ENCODE results near the gene ZNF701. TPM values are rescaled to one million over a fixed set of nuclear protein-coding genes. Genes with fewer than 3 reads are reported as not detected.
A peak's percentile ranks its signal among the peaks of the same experiment; 100 is the strongest.
"Not testable (repeated sequence)": the region's sequence is repeated elsewhere in the genome, so short reads cannot be mapped to it uniquely, and the experiment has no call there.

The ZNF701 gene
- polyA plus RNA-seq, 1 experiment = 3.8 TPM

DNA sequence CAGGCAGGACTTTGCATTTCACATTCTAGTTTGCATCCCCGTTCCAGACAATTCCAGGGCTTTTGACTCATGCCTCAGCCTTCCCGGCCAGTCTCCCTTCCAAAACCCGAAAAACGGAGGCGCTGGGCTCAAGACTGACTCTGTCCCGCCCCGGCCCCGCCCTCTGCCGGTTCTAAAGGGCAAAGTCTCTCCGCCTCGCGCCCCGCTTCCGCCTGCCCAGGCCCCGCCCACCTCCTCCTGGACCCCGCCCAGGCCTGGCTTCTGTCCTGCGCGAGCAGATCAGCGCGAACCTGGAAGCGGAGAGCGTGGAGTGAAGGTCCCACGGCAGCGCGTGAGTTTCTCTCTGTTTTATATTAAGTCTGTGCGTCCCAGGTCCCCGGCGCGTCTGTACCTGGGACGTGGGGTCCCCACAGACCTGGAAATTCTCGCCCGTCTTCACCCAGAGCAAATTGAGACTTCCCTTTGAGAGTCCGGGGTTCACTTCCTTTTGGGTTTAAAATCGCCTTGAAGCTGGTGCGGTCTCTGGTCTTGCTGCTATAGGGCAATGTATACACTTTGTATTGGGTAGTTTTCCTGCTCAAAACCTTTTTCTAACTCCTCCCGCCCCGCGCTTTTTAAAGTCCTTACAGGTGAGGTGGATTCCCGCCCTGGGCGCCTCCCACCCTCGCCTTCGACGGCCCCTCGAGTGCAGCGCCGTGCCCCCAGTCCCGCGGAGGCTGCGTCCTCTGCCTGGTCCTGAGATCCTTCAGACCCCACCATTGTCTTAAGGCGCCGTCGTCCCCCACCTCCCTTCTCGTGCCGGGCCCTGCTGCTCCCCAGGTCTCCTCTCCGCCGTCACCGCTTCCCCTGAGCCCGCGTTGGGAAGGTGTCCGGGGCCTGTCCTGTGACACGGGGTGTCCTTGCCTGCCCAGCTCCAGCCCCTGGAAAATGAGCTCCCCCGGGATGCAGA lies 31.2 kb downstream of the ZNF701 start:
- Histone ChIP-seq H3K36me3 (ENCODE audit: control insufficient read depth, insufficient read depth, low read length) (no peaks in the 10 kb centered on the region), H3K27me3 (ENCODE audit: control insufficient read depth, insufficient read depth, low read length) (no peaks in the 10 kb centered on the region), H3K4me3 (ENCODE audit: low read depth, low read length) (peak overlapping the region; percentile 74)
- DNase-seq (ENCODE audit: low read depth) = peak; percentile 54
- ChIA-PET POLR2A (no interaction called here), CTCF (interaction anchor here (0.6 kb wide), 1 partner anchor 191 kb away, joined by 3 read pairs; no protein-coding TSS in a partner anchor)
- TF ChIP-seq CTCF (IDR thresholded peaks at IDR 0.05; ENCODE audit: insufficient read depth, low read depth, low read length) = peak; percentile 51; the same call in 1 of the 2 replicates

GRCh38 chr19:52601974-52602366 lies 31.9 kb downstream of the ZNF701 start:
- peak; percentile 29; the same call in 1 of the 2 replicates for TF ChIP-seq CTCF (IDR thresholded peaks at IDR 0.05; ENCODE audit: insufficient read depth, low read depth, low read length)
- CTCF ChIA-PET; H3K27me3 ChIP-seq (ENCODE audit: control insufficient read depth, insufficient read depth, low read length); DNase-seq (ENCODE audit: low read depth); H3K36me3 ChIP-seq (ENCODE audit: control insufficient read depth, insufficient read depth, low read length); POLR2A ChIA-PET: not testable (repeated sequence)
- H3K4me3 ChIP-seq (ENCODE audit: low read depth, low read length) = peak overlapping the region; percentile 74

- POLR2A ChIA-PET = interaction anchor here (0.6 kb wide), 1 partner anchor 499 kb away, joined by 3 read pairs; no protein-coding TSS in a partner anchor
- CTCF ChIA-PET = no interaction called here
- no peak for DNase-seq (ENCODE audit: low read depth)
- Histone ChIP-seq H3K36me3 (ENCODE audit: control insufficient read depth, insufficient read depth, low read length) (no peaks in the 10 kb centered on the region), H3K27me3 (ENCODE audit: control insufficient read depth, insufficient read depth, low read length) (no peaks in the 10 kb centered on the region), H3K4me3 (ENCODE audit: low read depth, low read length) (no peak overlapping the region)
- no peak for TF ChIP-seq CTCF (IDR thresholded peaks at IDR 0.05; ENCODE audit: insufficient read depth, low read depth, low read length)
Observed at GRCh38 chr19:52602941-52603340, 32.9 kb downstream of the ZNF701 start.

DNA sequence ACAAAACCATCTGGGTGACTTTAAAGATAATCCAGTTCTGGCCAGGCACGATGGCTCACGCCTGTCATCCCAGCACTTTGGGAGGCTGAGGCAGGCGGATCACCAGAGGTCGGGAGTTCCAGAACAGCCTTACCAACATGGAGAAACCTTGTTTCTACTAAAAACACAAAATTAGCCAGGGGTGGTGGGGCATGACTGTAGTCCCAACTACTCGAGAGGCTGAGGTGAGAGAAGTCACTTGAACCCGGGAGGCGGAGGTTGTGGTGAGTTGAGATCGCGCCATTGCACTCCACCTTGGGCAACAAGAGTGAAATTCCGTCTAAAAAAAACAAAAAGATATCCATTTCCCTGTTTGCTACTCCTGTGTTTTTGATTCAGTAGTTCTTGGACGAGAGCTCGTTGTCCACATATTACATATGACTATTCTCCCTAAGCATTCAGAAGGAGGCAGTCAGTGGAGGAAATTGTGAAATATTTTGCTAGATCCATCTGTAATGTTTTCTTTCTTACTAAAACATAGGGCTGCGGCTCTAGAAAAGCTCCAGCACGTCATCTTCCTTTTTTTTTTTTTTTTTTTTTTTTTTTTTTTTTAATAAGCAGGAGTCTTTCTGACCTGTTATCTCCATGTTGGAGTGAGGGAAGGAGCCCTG lies 33.6 kb downstream of the ZNF701 start:
- no peak overlapping the region for H3K4me3 ChIP-seq (ENCODE audit: low read depth, low read length)
- TF ChIP-seq CTCF (IDR thresholded peaks at IDR 0.05; ENCODE audit: insufficient read depth, low read depth, low read length) = no peak
- ChIA-PET POLR2A (interaction anchor here (0.6 kb wide), 2 partner anchors 30 to 39 kb away, joined by 3 to 6 read pairs; no protein-coding TSS in a partner anchor), CTCF (no interaction called here)
- H3K36me3 ChIP-seq (ENCODE audit: control insufficient read depth, insufficient read depth, low read length) = no peaks in the 10 kb centered on the region
- DNase-seq (ENCODE audit: low read depth) = no peak
- H3K27me3 ChIP-seq (ENCODE audit: control insufficient read depth, insufficient read depth, low read length) = no peaks in the 10 kb centered on the region

- DNase-seq (ENCODE audit: low read depth) = no peak
- TF ChIP-seq CTCF (IDR thresholded peaks at IDR 0.05; ENCODE audit: insufficient read depth, low read depth, low read length) = no peak
- POLR2A ChIA-PET = no interaction called here
- Histone ChIP-seq H3K27me3 (ENCODE audit: control insufficient read depth, insufficient read depth, low read length) (no peaks in the 10 kb centered on the region), H3K4me3 (ENCODE audit: low read depth, low read length) (no peak overlapping the region), H3K36me3 (ENCODE audit: control insufficient read depth, insufficient read depth, low read length) (peaks cover 6% of the 10 kb centered on the region; the same call in 1 of the 2 replicates)
- CTCF ChIA-PET = no interaction called here
Observed at GRCh38 chr19:52613299-52613906, 43.3 kb downstream of the ZNF701 start.

Data from BJ (cell line).